HFF-Myc (cell line): ENCODE measurements around the gene AKR1C3.
"Not testable (repeated sequence)": the region's sequence is repeated elsewhere in the genome, so short reads cannot be mapped to it uniquely, and the experiment has no call there.

ENCODE experiments used
- DNase-seq: peaks from one replicate; pipeline ENCODE4 v3.0.0-alpha.2; 2011; ENCODE audit warnings: low read depth; ENCODE audit errors: extremely low read depth
- H3K4me3 ChIP-seq: replicated peaks from 2 replicates; pipeline ENCODE4 v1.5.1; 2011; ENCODE audit warnings: low read depth, mild to moderate bottlenecking, control low read depth, low read length
- TF ChIP-seq, protein P1 (sequence below): IDR thresholded peaks from 2 replicates; pipeline ENCODE4 v1.5.1; 2012; ENCODE audit warnings: mild to moderate bottlenecking, low read depth, low read length, control low read depth; ENCODE audit errors: missing control alignments

The AKR1C3 gene

DNA sequence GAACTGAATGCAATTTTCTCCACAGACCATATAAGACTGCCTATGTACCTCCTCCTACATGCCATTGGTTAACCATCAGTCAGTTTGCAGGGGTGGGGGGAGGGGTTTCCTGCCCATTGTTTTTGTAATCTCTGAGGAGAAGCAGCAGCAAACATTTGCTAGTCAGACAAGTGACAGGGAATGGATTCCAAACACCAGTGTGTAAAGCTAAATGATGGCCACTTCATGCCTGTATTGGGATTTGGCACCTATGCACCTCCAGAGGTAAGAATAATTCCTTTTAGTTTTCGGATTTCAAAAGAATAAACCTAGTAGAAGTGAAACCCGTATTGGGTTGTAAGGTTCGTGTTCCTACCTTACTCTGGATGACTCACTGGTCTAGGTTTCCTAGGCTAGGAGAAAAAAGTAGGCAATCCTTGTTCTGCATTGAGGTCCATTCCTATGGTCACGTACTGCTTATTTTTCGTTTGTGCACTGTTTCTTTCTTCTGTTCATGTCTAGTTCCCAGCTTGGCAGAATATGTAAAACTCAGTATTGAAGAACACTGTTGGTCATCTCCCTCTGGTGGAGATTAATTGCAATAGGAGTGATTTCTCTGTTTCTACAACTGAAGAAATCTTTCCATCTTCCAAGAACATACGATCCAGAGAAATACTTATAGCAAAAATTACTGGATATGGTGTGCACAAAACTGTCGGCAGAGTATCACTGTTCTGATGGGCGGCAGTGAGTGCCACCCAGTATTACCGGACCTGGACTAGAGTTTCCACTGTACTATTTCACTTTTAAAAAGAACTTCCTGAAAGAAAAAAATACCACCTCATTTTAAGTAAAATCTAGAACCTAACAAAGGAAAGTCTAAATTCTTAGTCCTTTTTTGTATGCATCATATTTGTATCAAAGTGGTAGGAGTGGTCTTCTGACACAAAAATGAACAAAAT lies at the start of gene AKR1C3:
Gene AKR1C3, plus strand, starts transcription at position 150 of the 941 bp plus-strand sequence. Its CDS starts 31 bp downstream, at position 181.
- TF ChIP-seq, protein P1, sequence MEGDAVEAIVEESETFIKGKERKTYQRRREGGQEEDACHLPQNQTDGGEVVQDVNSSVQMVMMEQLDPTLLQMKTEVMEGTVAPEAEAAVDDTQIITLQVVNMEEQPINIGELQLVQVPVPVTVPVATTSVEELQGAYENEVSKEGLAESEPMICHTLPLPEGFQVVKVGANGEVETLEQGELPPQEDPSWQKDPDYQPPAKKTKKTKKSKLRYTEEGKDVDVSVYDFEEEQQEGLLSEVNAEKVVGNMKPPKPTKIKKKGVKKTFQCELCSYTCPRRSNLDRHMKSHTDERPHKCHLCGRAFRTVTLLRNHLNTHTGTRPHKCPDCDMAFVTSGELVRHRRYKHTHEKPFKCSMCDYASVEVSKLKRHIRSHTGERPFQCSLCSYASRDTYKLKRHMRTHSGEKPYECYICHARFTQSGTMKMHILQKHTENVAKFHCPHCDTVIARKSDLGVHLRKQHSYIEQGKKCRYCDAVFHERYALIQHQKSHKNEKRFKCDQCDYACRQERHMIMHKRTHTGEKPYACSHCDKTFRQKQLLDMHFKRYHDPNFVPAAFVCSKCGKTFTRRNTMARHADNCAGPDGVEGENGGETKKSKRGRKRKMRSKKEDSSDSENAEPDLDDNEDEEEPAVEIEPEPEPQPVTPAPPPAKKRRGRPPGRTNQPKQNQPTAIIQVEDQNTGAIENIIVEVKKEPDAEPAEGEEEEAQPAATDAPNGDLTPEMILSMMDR: peak; percentile 29
- no peak within 1 kb of the TSS for H3K4me3 ChIP-seq
- DNase-seq: peak; percentile 29

GRCh38 chr10:5045095-5045494 lies 49.1 kb upstream of the AKR1C3 start:
- TF ChIP-seq, protein P1: no peak
- H3K4me3 ChIP-seq: no peak overlapping the region
- DNase-seq: no peak

GRCh38 chr10:5046410-5046809 lies 47.8 kb upstream of the AKR1C3 start:
- TF ChIP-seq, protein P1: no peak
- H3K4me3 ChIP-seq: no peak overlapping the region
- no peak for DNase-seq

DNA sequence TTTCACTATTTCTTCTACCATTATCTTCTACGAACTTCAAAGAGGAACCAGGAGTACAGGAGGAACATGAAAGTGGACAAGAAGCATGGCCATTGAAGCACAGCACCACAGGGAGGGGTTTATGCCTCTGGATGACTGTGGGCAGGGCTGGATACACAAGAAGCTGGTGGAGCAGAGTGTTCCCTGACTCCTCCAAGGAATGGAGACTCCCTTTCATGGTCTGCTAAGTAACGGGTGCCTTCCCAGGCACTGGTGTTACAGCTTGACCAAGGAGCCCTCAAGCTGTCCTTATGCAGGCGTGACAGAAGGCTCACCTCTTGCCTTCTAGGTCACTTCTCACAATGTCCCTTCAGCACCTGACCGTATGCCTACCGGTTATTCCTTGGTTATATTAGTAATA lies 47.2 kb upstream of the AKR1C3 start:
- DNase-seq, H3K4me3 ChIP-seq: not testable (repeated sequence)

DNA sequence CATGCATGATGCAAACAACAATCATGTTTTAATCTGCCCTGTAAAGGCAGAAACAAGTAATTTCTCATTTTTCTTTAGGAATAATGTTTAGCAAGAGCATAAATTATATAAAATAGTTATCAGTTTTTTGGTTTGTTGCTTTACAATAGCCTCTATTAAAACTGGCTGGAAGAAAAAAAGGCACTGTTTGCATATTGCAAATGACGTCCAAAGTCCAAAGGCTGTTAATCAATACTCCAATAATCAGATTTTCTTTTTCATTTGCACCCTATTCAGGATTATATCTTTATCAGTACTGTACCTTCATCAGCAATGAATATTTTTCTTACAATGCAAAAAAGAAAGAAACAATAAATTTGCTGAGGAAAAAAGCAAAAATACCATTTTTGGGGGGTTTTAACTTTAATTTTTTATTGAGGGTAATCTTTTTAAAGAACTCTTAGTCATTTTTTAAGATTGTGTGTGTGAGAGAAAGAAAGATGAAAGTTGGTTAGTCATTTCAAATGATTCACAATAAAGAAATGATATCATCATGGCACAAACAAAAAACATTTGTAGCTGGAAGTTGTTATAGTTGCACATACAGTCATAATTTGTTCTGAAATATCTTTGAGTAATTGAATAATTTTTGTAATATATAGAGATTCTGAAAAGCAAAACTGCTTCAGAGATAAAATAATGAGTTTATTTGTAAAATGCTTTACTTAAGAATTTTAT lies 46.1 kb upstream of the AKR1C3 start:
- TF ChIP-seq, protein P1: no peak
- no peak for DNase-seq
- no peak overlapping the region for H3K4me3 ChIP-seq

- DNase-seq, H3K4me3 ChIP-seq: not testable (repeated sequence)
These were observed 41.2 kb upstream of the AKR1C3 start for GRCh38 chr10:5052951-5053500.

- DNase-seq, H3K4me3 ChIP-seq: not testable (repeated sequence)
These were observed 39.4 kb upstream of the AKR1C3 start for GRCh38 chr10:5054831-5055230.

- DNase-seq, H3K4me3 ChIP-seq: not testable (repeated sequence)
These were observed 34.9 kb upstream of the AKR1C3 start for GRCh38 chr10:5059267-5059666.

- not testable (repeated sequence) for DNase-seq, H3K4me3 ChIP-seq
These were observed 33.4 kb upstream of the AKR1C3 start for GRCh38 chr10:5060791-5061190.
